Esophagus muscularis mucosa (tissue), 3 donors: ENCODE results near the gene TSPYL1.

Experiments
- POLR2A ChIP-seq: fragments of 450-650 bp; IDR thresholded peaks from one replicate; pipeline ENCODE4 v1.6.1; 2017; ENCODE audit warnings: antibody characterized with exemption, moderate library complexity, mild to moderate bottlenecking, low read depth
- TF ChIP-seq, protein P1 (sequence below), 3 experiments: fragments of 200-600 bp in 2 of 3; fragments of 450-650 bp in 1 of 3; sonication (generic) in 2 of 3; IDR thresholded peaks; one replicate each; pipeline ENCODE4 v1.5.1; 2017 to 2019; ENCODE audit warnings: antibody characterized with exemption in 3 of 3, mild to moderate bottlenecking in 2 of 3, moderate library complexity in 1 of 3

DNA sequence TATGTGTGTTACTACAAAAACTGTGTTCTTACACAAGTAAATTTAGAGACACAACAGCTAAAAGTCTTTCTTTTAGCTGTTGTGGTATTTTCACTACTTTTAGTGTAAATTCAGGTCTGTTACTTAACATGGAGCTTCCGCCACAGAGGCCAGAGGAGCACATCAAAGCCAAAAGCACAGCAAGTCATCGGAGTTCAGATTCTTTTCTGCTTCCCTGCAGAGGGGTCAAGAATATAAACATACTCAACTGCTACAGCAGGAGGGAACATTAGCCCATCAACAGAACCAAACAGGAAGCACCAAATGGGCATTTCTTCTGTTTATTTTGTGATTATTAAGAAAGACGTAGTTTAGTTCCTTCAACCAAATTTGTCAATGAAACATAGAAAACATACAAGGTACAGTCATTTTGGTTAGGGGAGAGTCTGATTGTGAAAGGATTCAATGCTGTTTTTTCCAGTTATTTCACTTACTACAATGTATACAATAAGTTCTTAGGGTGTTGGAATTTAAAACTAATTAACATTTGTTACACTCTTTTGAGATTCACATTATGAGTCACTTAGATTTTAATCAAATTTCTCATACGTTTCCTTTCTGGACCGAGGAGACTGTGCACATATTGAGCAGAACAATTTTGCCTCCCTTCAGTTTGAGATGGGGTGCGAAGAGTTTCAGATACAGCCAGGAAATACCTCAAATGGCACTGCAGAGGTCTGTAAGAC, 48.2 kb upstream of the TSPYL1 start:
- TF ChIP-seq, protein P1, sequence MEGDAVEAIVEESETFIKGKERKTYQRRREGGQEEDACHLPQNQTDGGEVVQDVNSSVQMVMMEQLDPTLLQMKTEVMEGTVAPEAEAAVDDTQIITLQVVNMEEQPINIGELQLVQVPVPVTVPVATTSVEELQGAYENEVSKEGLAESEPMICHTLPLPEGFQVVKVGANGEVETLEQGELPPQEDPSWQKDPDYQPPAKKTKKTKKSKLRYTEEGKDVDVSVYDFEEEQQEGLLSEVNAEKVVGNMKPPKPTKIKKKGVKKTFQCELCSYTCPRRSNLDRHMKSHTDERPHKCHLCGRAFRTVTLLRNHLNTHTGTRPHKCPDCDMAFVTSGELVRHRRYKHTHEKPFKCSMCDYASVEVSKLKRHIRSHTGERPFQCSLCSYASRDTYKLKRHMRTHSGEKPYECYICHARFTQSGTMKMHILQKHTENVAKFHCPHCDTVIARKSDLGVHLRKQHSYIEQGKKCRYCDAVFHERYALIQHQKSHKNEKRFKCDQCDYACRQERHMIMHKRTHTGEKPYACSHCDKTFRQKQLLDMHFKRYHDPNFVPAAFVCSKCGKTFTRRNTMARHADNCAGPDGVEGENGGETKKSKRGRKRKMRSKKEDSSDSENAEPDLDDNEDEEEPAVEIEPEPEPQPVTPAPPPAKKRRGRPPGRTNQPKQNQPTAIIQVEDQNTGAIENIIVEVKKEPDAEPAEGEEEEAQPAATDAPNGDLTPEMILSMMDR (IDR thresholded peaks at IDR 0.05): no peak
- no peak for TF ChIP-seq POLR2A
